ENCODE data around the gene ZDHHC22. TPM values are rescaled to one million over a fixed set of nuclear protein-coding genes. Genes with fewer than 3 reads are reported as not detected.

Gene ZDHHC22
- polyA plus RNA-seq, 1 experiment = not detected

GRCh38 chr14:77105145-77105939 is 36.2 kb downstream of the ZDHHC22 start:
- DNase-seq (ENCODE audit: low read depth, low spot score) = no peak
- POLR2A ChIA-PET = no interaction called here
- Histone ChIP-seq H3K27ac (ENCODE audit: low read depth, low read length) (no peak overlapping the region), H3K9me3 (ENCODE audit: control insufficient read depth, insufficient read depth, low read length) (no peaks in the 10 kb centered on the region), H3K27me3 (ENCODE audit: control insufficient read depth, insufficient read depth, low read length) (no peaks in the 10 kb centered on the region), H3K4me3 (ENCODE audit: low read depth, low read length) (no peak overlapping the region)
- CTCF ChIA-PET = interaction anchor here (1.0 kb wide), 1 partner anchor 9 kb away, joined by 4 read pairs; no protein-coding TSS in a partner anchor
- TF ChIP-seq, protein P1, sequence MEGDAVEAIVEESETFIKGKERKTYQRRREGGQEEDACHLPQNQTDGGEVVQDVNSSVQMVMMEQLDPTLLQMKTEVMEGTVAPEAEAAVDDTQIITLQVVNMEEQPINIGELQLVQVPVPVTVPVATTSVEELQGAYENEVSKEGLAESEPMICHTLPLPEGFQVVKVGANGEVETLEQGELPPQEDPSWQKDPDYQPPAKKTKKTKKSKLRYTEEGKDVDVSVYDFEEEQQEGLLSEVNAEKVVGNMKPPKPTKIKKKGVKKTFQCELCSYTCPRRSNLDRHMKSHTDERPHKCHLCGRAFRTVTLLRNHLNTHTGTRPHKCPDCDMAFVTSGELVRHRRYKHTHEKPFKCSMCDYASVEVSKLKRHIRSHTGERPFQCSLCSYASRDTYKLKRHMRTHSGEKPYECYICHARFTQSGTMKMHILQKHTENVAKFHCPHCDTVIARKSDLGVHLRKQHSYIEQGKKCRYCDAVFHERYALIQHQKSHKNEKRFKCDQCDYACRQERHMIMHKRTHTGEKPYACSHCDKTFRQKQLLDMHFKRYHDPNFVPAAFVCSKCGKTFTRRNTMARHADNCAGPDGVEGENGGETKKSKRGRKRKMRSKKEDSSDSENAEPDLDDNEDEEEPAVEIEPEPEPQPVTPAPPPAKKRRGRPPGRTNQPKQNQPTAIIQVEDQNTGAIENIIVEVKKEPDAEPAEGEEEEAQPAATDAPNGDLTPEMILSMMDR (IDR thresholded peaks at IDR 0.05; ENCODE audit: low read depth, low read length) = no peak

GRCh38 chr14:77104393-77104792 is 37.2 kb downstream of the ZDHHC22 start:
- Histone ChIP-seq H3K4me3 (ENCODE audit: low read depth, low read length) (no peak overlapping the region), H3K27me3 (ENCODE audit: control insufficient read depth, insufficient read depth, low read length) (no peaks in the 10 kb centered on the region), H3K9me3 (ENCODE audit: control insufficient read depth, insufficient read depth, low read length) (no peaks in the 10 kb centered on the region), H3K27ac (ENCODE audit: low read depth, low read length) (no peak overlapping the region)
- POLR2A ChIA-PET = no interaction called here
- no peak for DNase-seq (ENCODE audit: low read depth, low spot score)
- TF ChIP-seq, protein P1 (IDR thresholded peaks at IDR 0.05; ENCODE audit: low read depth, low read length) = no peak
- CTCF ChIA-PET = interaction anchor here (0.6 to 1.0 kb wide), 3 partner anchors 8 to 229 kb away, joined by 3 to 4 read pairs (median 4); no protein-coding TSS in a partner anchor

- Histone ChIP-seq H3K27ac (ENCODE audit: low read depth, low read length) (no peak overlapping the region), H3K4me3 (ENCODE audit: low read depth, low read length) (no peak overlapping the region), H3K9me3 (ENCODE audit: control insufficient read depth, insufficient read depth, low read length) (no peaks in the 10 kb centered on the region), H3K27me3 (ENCODE audit: control insufficient read depth, insufficient read depth, low read length) (no peaks in the 10 kb centered on the region)
- ChIA-PET POLR2A (no interaction called here), CTCF (interaction anchor here (0.6 to 0.9 kb wide), 2 partner anchors 212 to 228 kb away, joined by 3 to 4 read pairs; no protein-coding TSS in a partner anchor)
- TF ChIP-seq, protein P1 (IDR thresholded peaks at IDR 0.05; ENCODE audit: low read depth, low read length) = no peak
- DNase-seq (ENCODE audit: low read depth, low spot score) = no peak
Measured at GRCh38 chr14:77103951-77104350, 37.6 kb downstream of the ZDHHC22 start.

- TF ChIP-seq, protein P1 (IDR thresholded peaks at IDR 0.05; ENCODE audit: low read depth, low read length) = no peak
- no peak overlapping the region for H3K4me3 ChIP-seq (ENCODE audit: low read depth, low read length)
- CTCF ChIA-PET = no interaction called here
- POLR2A ChIA-PET = no interaction called here
- no peak for DNase-seq (ENCODE audit: low read depth, low spot score)
- peaks cover under 1% of the 10 kb centered on the region; the same call in 1 of the 2 replicates for H3K9me3 ChIP-seq (ENCODE audit: control insufficient read depth, insufficient read depth, low read length)
- no peak overlapping the region for H3K27ac ChIP-seq (ENCODE audit: low read depth, low read length)
- H3K27me3 ChIP-seq (ENCODE audit: control insufficient read depth, insufficient read depth, low read length) = no peaks in the 10 kb centered on the region
Measured at GRCh38 chr14:77103475-77103874, 38.1 kb downstream of the ZDHHC22 start.

DNA sequence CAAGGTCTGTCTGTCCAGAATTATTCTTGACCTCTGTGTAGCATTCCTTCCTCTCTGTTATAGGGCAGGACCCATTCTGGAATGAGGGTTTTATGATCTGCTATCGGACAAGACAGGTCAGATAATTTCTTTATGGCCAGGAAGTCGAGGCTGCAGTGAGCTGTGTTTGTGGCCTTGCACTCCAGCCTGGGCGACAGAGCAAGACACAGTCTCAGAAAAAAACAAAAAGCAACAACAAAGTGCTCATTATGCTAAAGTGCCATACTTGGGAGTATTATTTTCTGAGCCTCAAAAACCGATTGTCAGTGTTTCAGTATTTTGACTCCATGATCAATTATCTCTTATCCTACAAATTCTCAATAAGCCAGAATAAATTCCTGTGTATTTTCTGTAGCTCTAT is 39.4 kb downstream of the ZDHHC22 start:
- Histone ChIP-seq H3K4me3 (ENCODE audit: low read depth, low read length) (no peak overlapping the region), H3K27me3 (ENCODE audit: control insufficient read depth, insufficient read depth, low read length) (no peaks in the 10 kb centered on the region), H3K9me3 (ENCODE audit: control insufficient read depth, insufficient read depth, low read length) (peaks cover 3% of the 10 kb centered on the region; the same call in 1 of the 2 replicates), H3K27ac (ENCODE audit: low read depth, low read length) (no peak overlapping the region)
- DNase-seq (ENCODE audit: low read depth, low spot score) = no peak
- POLR2A ChIA-PET = no interaction called here
- TF ChIP-seq, protein P1 (IDR thresholded peaks at IDR 0.05; ENCODE audit: low read depth, low read length) = no peak
- CTCF ChIA-PET = no interaction called here
